Activated CD4-positive, CD25-positive, alpha-beta regulatory T cell treated with anti-CD3 and anti-CD28 coated beads, Interleukin-2, amount 50 U/mL, for 16 hours (primary cell): ENCODE results near the gene TMEM161A.
"Not testable (repeated sequence)": the region's sequence is repeated elsewhere in the genome, so short reads cannot be mapped to it uniquely, and the experiment has no call there.

Experiments
- DNase-seq: peaks from one replicate; pipeline ENCODE4 v3.0.0-alpha.2; 2020; ENCODE audit warnings: low read depth, low spot score

Gene TMEM161A

GRCh38 chr19:19122902-19123301 is 15.4 kb downstream of the TMEM161A start:
- no peak for DNase-seq

DNA sequence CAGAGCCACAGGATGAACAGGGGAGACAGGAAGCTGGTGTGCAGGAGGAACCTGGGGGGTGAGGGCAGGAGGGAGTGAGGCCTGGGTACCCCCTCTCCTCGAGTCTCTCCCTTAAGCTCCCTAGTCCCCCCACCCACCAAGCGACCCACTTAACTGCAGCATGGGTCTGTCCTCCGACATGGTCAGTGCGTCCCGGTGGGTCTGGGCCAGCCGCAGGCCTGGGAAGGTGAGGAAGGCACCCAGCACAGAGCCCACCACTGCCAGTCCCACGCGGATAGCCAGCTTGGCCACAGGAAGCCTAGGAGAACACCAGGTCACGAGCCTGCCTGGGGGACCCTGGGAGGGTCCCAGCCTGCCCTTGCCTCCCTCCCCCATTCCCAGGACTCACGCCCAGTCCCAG is 16.9 kb downstream of the TMEM161A start:
- no peak for DNase-seq

- no peak for DNase-seq
Observed at GRCh38 chr19:19120308-19121231, 17.7 kb downstream of the TMEM161A start.

GRCh38 chr19:19119325-19120237 is 18.7 kb downstream of the TMEM161A start:
- DNase-seq: no peak

GRCh38 chr19:19115954-19116353 is 22.3 kb downstream of the TMEM161A start:
- DNase-seq: no peak

DNA sequence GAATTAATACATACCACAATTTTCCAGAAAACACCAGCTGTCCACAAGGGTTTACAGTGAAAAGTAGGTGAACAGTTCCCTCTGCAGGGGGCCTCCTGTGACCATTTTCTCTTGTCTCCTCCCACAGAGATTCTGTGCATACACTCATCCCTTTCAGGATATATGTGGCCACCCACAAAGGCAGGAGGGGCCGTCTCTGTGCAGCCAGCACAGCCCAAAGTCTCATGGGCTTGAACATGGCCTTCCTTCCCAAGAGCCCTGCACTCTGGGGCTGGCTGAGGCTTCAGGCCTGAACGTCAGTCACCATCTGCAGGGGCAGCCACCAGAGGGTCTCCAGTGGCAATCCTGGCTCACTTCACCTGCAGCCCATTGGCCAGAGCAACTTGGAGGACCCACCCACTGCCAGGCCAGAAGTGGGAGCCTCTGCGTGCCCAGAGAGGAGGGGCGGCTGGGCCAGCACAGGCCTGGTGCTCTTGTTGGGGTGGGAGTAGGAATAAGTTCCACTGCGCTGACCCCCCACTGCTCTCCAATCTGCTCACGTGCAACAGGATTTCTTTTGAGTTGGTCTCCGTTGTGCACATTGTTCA is 25.1 kb downstream of the TMEM161A start:
- DNase-seq: no peak

DNA sequence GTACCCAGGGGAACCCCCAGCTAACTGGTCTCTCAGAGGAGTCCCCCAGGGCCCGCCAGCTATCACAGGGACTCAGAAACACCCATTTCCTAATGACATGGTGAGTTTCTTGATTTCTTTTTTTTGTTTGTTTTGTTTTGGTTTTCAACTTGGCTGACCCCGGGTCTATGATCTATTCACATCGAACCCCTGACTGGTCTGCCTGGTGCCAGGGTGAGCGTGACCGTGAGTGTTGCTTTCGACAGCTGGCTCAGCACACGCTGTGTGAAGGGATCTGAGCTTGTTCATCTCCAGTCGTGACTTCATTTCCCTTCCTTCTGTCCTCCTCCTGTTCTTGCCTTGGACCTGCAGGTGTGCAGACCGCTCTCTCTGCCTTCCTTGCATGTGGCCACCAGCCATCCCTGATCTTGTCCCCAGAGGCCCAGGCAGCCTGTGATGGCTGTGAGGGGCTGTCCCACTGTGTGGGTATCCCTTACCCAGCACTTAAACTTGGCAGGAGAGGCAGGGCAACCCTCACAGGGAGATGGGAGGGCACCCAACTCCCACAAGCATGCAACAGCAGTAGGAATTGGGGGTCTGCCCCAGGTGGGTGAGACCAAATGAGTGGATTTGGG is 26.2 kb downstream of the TMEM161A start:
- no peak for DNase-seq

- DNase-seq: no peak
Observed at GRCh38 chr19:19111136-19111835, 27.0 kb downstream of the TMEM161A start.

DNA sequence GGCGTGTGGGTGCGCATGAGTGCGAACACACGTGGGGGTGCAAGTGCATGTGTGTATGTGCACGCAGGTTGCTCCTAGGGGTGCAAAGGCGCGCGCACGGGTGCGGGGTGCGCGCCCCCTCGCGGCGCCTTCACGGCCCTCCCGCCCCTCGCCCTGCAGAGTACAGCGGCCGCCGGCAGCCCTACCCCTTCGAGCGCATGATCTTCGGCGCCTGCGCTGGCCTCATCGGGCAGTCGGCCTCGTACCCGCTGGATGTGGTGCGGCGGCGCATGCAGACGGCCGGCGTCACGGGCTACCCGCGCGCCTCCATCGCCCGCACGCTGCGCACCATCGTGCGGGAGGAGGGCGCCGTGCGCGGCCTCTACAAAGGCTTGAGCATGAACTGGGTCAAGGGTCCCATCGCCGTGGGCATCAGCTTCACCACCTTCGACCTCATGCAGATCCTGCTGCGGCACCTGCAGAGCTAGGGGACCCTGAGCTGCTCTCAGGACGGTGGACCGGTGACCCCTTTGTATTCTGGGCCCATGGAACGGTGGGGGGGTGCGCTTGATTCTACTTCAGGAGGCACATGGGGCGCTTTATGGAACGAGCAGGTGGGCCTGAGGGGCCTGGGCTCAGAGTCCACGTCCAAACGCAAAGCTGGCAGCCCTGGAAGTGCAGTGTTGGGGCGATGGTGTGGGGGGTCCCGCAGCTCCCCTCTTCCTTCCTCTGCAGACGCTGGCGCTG is 27.7 kb downstream of the TMEM161A start:
- DNase-seq: no peak

GRCh38 chr19:19109601-19110000 is 28.7 kb downstream of the TMEM161A start:
- no peak for DNase-seq

DNA sequence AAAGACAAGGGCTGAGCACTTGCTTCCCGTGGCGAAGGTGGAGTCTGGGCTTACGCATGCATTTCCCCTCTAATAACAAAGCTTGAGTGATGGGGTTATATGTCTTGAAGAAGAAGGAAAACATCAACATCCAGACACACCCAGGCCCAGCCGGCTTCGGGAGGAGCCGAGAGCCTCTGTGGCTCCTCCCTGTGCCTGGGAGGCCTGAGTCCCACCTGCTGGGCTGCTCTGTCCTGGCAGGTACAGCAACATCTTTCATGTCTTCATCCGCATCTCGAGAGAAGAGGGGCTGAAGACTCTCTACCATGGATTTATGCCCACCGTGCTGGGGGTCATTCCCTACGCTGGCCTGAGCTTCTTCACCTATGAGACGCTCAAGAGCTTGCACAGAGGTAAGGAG is 30.6 kb downstream of the TMEM161A start:
- DNase-seq: no peak

GRCh38 chr19:19106938-19107337 is 31.3 kb downstream of the TMEM161A start:
- not testable (repeated sequence) for DNase-seq

DNA sequence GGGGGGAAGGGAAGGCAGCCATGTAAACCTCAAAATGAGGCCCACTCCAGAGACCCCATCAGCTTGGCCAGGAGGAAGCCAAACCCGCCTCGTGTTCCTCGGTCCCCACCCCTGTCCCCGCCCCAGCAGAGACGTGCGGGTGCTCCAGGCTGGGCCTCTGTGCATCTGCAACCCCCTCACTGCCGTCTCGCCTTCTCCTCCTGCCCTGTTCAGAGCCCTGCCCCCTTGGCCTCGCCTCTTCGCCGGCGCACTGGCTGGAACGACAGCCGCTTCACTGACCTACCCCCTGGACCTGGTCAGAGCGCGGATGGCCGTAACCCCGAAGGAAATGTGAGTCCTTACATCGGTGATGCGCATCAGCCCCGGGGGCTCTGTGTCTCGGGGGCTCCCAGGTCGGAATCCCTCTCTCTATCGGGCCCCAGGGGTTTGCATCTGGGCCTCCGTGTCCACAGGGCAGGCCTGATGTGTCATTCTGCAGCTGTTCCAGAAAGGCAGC is 32.2 kb downstream of the TMEM161A start:
- DNase-seq: no peak

GRCh38 chr19:19105365-19106055 is 32.8 kb downstream of the TMEM161A start:
- DNase-seq: no peak

DNA sequence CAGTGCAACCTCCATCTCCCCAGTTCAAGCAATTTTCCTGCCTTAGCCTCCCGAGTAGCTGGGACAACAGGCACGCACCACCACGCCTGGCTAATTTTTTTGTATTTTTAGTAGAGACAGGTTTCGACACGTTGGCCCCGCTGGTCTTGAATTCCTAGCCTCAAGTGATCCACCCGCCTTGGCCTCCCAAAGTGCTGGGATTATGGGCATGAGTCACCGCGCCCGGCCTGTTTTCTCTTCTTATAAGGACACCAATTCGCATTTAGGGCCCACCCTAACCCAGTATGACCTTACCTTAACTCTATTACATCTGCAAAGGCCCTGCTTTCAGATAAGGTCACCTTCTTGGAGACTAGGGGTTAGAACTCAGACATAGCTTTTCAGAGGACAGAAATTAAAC is 35.1 kb downstream of the TMEM161A start:
- DNase-seq: no peak

- not testable (repeated sequence) for DNase-seq
Observed at GRCh38 chr19:19102566-19102965, 35.7 kb downstream of the TMEM161A start.

DNA sequence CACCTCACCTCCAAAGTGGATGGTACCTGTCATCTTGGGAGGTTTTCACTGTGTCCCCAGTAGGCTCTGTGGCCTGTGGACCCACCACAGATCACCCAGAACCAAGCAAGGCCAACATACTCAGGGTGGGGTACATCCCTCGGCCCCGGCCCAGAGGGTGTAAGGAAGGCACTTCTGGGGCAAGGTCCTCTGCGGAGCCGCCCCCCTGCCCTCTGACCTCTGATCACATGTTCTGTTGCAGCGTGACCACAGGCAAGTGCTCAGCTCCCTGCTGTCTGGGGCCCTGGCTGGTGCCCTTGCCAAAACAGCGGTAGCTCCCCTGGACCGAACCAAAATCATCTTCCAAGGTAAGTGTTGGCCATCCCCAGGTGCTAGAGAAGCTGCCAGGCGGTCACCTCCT is 36.7 kb downstream of the TMEM161A start:
- no peak for DNase-seq

- DNase-seq: no peak
Observed at GRCh38 chr19:19098703-19099632, 39.3 kb downstream of the TMEM161A start.
